DND-41 (cell line): ENCODE measurements around the gene DNAJC5.

Source experiments
- ATAC-seq: fragments of 200-7000 bp; cut with Tn5 transposase; 3 replicates; pipeline ENCODE4 v1.9.1; 2021; ENCODE audit warnings: low read depth; ENCODE audit not compliant: insufficient read depth
- DNase-seq: peaks from one replicate; pipeline ENCODE4 v3.0.0-alpha.2; 2020
- H2AFZ ChIP-seq: 2 replicates; pipeline ENCODE4 v1.6.0; 2012; ENCODE audit warnings: low read depth, low read length
- H3K27ac ChIP-seq: 2 replicates; pipeline ENCODE4 v1.5.1; 2012; ENCODE audit warnings: low read length, inconsistent platforms
- H3K27me3 ChIP-seq: fragments of 200-600 bp; sonication (generic); 2 replicates; pipeline ENCODE4 v1.6.0; 2012; ENCODE audit warnings: low read length, mild to moderate bottlenecking, inconsistent platforms; ENCODE audit not compliant: insufficient read depth, poor library complexity
- H3K36me3 ChIP-seq: 2 replicates; pipeline ENCODE4 v1.5.1; 2012; ENCODE audit warnings: low read length, inconsistent platforms; ENCODE audit not compliant: insufficient read depth
- H3K4me1 ChIP-seq: 2 replicates; pipeline ENCODE4 v1.5.1; 2012; ENCODE audit warnings: mild to moderate bottlenecking, low read length; ENCODE audit not compliant: insufficient read depth
- H3K4me2 ChIP-seq: 2 replicates; pipeline ENCODE4 v1.6.0; 2012; ENCODE audit warnings: mild to moderate bottlenecking, moderate library complexity, low read length, inconsistent platforms; ENCODE audit not compliant: insufficient read depth
- H3K4me3 ChIP-seq, 2 experiments: fragments of 200-600 bp in 1 of 2; shearing (Covaris generic) in 1 of 2; 2 replicates each; pipeline ENCODE4 v1.5.1; 2012 to 2016; ENCODE audit warnings: inconsistent platforms in 2 of 2, low read length in 2 of 2, mild to moderate bottlenecking in 2 of 2, low read depth in 1 of 2, moderate library complexity in 1 of 2
- H3K79me2 ChIP-seq: 2 replicates; pipeline ENCODE4 v1.6.0; 2012; ENCODE audit warnings: low read length, inconsistent platforms; ENCODE audit not compliant: insufficient read depth
- H3K9ac ChIP-seq: 2 replicates; pipeline ENCODE4 v1.6.0; 2012; ENCODE audit warnings: low read depth, mild to moderate bottlenecking, inconsistent platforms, low read length, moderate library complexity
- H3K9me3 ChIP-seq: 2 replicates; pipeline ENCODE4 v1.5.1; 2012; ENCODE audit warnings: low read length, moderate library complexity, mild to moderate bottlenecking, inconsistent platforms; ENCODE audit not compliant: insufficient read depth, severe bottlenecking
- H4K20me1 ChIP-seq: 2 replicates; pipeline ENCODE4 v1.6.0; 2012; ENCODE audit warnings: low read length; ENCODE audit not compliant: insufficient read depth
- CTCF ChIP-seq: IDR thresholded peaks from 2 replicates; pipeline ENCODE4 v1.5.1; 2012; ENCODE audit warnings: borderline replicate concordance, low read length, moderate library complexity, mild to moderate bottlenecking; ENCODE audit not compliant: poor library complexity, severe bottlenecking; ENCODE audit errors: extremely low read depth
- EZH2 ChIP-seq: IDR thresholded peaks from 3 replicates; pipeline ENCODE4 v1.6.1; 2012; ENCODE audit warnings: borderline replicate concordance, low read depth, mild to moderate bottlenecking, moderate library complexity, low read length, inconsistent platforms; ENCODE audit not compliant: severe bottlenecking

DNAJC5 gene

GRCh38 chr20:63982937-63983336, 88.0 kb downstream of the DNAJC5 start:
- peak overlapping the region in 1 of 2 experiments; percentile 97; a peak in 1 of 4 replicates for H3K4me3 ChIP-seq
- H2AFZ ChIP-seq: no peak overlapping the region
- TF ChIP-seq EZH2 (no peak), CTCF (no peak)
- H3K27me3 ChIP-seq: no peaks in the 10 kb centered on the region
- peaks cover 18% of the 10 kb centered on the region for H4K20me1 ChIP-seq
- peaks cover 54% of the 10 kb centered on the region for H3K36me3 ChIP-seq
- ATAC-seq: no peak
- no peak for DNase-seq
- H3K79me2 ChIP-seq: peaks cover 52% of the 10 kb centered on the region
- no peak overlapping the region for H3K27ac ChIP-seq
- peak overlapping the region; percentile 76 for H3K9ac ChIP-seq
- no peaks in the 10 kb centered on the region for H3K9me3 ChIP-seq
- H3K4me2 ChIP-seq: peak overlapping the region; percentile 89
- H3K4me1 ChIP-seq: peaks cover 44% of the 10 kb centered on the region
